ENCODE results near the gene ARMC10.
"Not testable (repeated sequence)": the region's sequence is repeated elsewhere in the genome, so short reads cannot be mapped to it uniquely, and the experiment has no call there.

The ARMC10 gene

GRCh38 chr7:103124429-103124979 lies 49.6 kb downstream of the ARMC10 start:
- no peak for DNase-seq (ENCODE audit: low read depth in 2 of 2)

- DNase-seq (ENCODE audit: low read depth in 2 of 2): no peak
Observed at GRCh38 chr7:103127006-103127405, 52.1 kb downstream of the ARMC10 start.

DNA sequence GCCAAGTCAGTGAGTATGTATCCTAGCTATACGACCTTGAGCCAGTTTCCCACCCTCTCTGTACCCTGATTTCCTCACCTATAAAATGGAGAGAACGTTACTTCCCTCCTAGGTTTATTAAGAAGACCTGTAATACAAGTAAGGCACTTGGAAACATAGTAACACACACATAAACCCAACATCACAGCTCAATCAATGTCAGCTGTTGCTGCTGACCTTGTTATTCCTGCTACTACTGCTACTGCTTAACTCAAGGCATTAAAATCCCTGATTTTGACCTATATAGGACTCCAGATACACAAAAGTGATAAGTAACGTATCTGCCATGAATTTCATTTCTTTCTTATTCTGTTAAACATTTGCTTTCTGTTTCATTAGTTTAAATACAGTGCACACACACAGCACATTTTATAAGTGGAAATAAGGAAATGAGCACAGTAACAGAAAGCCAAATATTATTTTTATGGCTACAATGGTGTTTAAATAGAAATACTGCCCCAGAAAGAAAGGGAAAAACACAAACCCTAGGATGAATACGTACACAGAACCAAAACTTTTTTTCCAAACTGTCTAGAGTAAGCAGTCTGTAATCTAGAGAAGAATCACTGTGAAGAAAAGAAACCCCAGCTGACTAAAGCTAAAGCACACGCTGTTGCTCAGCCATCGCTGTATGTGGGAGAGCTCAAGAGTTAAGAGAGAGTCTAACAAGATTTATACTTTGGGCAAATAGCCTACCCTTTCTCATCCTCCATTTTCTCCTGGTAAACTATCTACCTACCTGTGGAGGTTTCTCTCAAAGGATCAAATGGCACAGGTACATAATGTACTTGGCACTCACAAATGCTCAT lies 55.0 kb downstream of the ARMC10 start:
- no peak for DNase-seq (ENCODE audit: low read depth in 2 of 2)

DNA sequence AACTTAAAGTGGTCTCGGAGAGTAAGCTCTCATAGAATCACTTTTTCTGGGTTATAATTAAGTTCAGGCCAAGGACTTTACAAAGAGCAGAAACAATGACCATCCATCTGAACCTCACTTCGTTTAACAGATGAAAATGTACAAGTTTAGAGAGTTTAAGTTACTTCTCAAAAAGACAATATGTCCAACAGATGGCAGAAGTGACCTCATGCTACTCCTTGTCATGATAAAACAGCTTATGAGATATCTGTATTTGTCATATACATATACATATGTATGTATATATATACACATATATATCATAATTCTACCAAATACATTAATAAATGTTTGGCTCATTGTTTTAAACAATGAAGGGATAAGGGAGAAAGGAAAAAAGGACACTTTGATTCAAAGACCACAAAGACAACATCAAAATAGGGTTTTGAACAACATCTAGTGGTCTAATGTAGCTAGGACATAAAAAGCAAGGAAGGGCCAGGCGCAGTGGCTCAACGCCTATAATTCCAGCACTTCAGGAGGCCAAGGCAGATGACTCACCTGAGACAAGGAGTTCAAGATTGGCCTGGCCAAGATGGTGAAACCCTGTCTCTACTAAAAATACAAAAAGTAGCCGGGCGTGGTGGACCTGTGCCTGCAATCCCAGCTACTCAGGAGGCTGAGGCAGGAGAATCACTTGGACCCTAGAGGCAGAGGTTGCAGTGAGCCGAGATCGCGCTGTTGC lies 56.1 kb downstream of the ARMC10 start:
- DNase-seq (ENCODE audit: low read depth in 2 of 2): no peak

DNA sequence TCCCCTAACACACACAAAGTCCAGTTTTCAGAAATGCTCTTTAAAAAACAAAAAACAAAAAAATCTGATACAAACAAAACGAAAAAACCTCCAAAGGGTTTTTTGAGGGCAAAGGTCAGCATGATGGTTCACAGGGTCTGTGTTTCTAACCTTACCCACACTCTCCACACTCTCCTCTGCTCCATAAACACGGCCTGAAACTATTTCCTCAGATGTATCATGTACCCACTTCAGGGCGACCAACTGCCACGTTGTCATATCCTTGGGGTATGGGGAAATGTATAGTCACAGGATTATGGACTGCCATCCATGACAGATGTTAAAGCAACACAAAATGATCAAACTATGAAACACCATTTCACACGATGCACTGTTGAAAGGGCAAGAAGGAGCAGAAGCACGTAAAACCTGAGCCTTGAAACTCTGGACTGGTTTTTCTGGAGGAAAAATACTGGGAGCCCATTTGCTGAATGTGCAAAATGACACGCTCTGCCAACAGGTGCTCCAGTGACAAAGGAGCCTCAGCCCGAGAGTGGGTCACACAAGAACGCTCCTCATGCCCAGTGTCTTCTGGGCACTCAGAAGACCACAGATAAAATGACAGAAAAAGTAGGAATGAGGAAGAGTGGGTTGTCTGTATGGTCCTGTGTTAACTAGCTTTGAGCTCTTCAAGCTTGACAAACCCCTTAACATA lies 58.2 kb downstream of the ARMC10 start:
- no peak for DNase-seq (ENCODE audit: low read depth in 2 of 2)

DNA sequence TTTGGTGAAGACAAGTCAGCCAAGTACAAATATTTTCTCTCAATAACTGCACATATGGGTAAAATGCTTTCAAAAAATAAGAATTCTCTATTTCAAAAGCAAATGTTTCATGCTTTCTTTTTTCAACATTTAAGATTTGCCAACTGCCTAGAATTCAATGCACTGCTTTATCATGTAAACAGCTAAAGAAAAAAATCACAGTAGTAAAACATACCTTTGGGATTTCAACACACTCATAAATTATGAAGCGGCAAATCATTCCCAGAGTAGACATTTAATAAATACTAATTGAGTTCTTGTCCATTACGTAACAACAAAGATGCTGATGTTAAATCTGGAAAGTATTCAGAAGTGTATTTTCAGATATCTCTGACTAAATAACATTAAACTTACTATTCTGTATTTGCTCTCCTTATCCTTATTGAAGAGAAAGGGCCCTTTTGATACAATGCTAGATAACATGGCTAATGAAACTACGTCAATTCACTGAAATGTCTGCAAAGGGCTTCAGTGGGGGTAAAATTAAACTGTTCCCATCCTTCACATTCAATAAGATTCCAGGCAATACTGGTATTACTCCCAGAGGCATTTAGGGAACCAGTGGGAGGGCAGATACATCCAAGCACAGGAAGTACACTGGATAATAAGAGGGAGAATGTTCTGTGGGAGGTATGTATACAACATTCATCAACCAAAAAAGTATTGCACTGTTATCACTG lies 60.1 kb downstream of the ARMC10 start:
- DNase-seq (ENCODE audit: low read depth in 2 of 2): no peak

DNA sequence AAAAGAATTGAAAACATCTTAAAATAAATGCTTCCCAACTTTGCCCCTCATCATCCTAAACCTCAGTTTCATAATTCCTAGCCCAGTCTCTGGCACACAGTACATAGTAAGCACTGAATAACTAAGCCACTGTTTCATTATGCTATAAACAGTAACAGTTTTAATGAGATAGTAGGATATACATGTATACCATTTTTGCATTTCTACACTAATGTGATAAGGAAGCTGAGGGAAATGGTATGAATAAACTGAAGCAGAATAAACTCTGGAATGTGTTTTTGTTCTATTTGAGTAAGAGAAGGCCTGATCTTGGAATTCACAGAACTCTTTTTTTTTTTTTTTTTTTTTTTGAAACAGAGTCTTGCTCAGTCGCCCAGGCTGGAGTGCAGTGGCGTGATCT lies 65.1 kb downstream of the ARMC10 start:
- no peak for DNase-seq (ENCODE audit: low read depth in 2 of 2)

- DNase-seq (ENCODE audit: low read depth in 2 of 2): no peak
Observed at GRCh38 chr7:103140685-103141084, 65.7 kb downstream of the ARMC10 start.

DNA sequence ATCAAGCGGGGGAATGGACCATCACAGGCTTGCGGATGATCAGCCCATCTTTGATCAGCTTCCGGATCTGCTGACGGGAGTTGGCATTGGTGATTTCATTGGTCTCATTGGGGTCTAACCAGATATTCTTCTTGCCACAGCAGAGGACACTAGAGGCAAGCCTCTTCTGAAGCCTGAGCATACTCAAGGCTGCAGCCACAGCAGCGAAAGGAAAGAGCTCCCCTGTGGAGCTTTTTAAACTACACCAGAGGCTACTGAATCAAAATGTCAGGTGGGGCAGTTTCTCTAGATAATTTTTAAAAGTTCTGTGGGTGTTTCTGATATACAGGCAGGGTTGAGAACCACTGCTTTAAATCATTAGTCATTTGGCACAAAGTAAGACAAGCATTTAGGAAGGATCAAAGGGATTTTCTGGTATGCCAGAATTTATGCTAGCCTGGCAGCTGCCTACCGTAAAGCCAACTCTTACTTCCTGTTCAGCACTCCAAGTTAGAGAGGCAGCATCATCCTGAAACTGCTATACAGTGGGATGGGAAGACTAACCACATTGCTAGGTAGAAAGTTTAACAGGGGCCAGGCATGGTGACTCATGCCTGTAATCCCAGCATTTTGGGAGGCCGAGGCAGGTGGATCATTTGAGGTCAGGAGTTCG lies 66.9 kb downstream of the ARMC10 start:
- DNase-seq (ENCODE audit: low read depth in 2 of 2): no peak

- no peak for DNase-seq (ENCODE audit: low read depth in 2 of 2)
Observed at GRCh38 chr7:103142494-103142893, 67.6 kb downstream of the ARMC10 start.

DNA sequence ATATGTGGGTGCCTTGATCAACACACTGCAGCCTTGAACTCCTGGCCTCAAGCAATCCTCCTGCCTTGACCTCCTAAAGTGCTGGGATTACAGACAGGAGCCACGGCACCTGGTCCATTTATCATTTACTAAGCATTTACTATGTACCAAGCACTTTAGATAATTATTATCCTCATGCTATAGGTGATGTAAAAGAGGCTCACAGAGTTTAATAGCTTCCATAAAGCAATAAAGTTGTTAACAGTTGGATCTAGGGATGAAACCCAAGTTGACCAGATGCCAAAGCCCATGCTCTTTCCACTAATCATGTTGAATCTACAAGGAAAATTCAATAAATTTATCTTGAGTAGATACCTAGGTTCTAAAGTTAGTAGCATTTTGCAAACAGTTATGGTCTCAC lies 68.9 kb downstream of the ARMC10 start:
- DNase-seq (ENCODE audit: low read depth in 2 of 2): no peak

GRCh38 chr7:103144754-103145153 lies 69.8 kb downstream of the ARMC10 start:
- DNase-seq (ENCODE audit: low read depth in 2 of 2): not testable (repeated sequence)

GRCh38 chr7:103148131-103148993 lies 73.4 kb downstream of the ARMC10 start:
- no peak for DNase-seq (ENCODE audit: low read depth in 2 of 2)

Data from stimulated activated CD8-positive, alpha-beta memory T cell treated with anti-CD3 and anti-CD28 coated beads, Interleukin-2, amount 100 ng/mL, for 48 hours (primary cell).